CD4-positive, CD25-positive, alpha-beta regulatory T cell (primary cell): ENCODE results near the gene KCNG4. TPM values are rescaled to one million over a fixed set of nuclear protein-coding genes. Genes with fewer than 3 reads are reported as not detected.

Experiments
- ATAC-seq, 2 donors: fragments of 150-1000 bp; cut with Tn5 transposase; one replicate each; pipeline ENCODE4 v1.10.0; 2021; ENCODE audit warnings: low read depth in 2 of 2, moderate number of reproducible peaks in 2 of 2, moderate library complexity in 1 of 2
- DNase-seq, 3 donors: peaks; one replicate each; pipeline versions ENCODE4 v3.0.0 to v3.0.0-alpha.2; 2012 to 2022; ENCODE audit warnings: mixed read lengths in 1 of 3
- H3K27ac ChIP-seq: one replicate; pipeline ENCODE4 v1.7.0; 2013; ENCODE audit warnings: mild to moderate bottlenecking, low read length; ENCODE audit not compliant: insufficient read depth, poor library complexity, severe bottlenecking
- H3K27me3 ChIP-seq: one replicate; pipeline ENCODE4 v1.7.0; 2013; ENCODE audit warnings: low read length; ENCODE audit not compliant: control insufficient read depth, insufficient read depth
- H3K36me3 ChIP-seq: one replicate; pipeline ENCODE4 v1.7.0; 2013; ENCODE audit warnings: mild to moderate bottlenecking, low read length, moderate library complexity; ENCODE audit not compliant: control insufficient read depth, insufficient read depth
- H3K4me1 ChIP-seq: 2 replicates; pipeline ENCODE4 v1.7.0; 2013; ENCODE audit warnings: mild to moderate bottlenecking, low read length; ENCODE audit not compliant: insufficient read depth, control insufficient read depth, poor library complexity, severe bottlenecking
- H3K4me3 ChIP-seq: one replicate; pipeline ENCODE4 v1.7.0; 2013; ENCODE audit warnings: low read depth, mild to moderate bottlenecking, low read length, moderate library complexity
- H3K9me3 ChIP-seq, 2 experiments: 1 replicate in 1 of 2; 2 replicates in 1 of 2; pipeline ENCODE4 v1.7.0; 2013; ENCODE audit warnings: low read length in 2 of 2, mild to moderate bottlenecking in 1 of 2, moderate library complexity in 1 of 2; ENCODE audit not compliant: control insufficient read depth in 2 of 2
- H3K27ac Mint-ChIP-seq, 3 donors: one replicate each; pipeline ENCODE4 v1.8.0; 2020 to 2022; ENCODE audit warnings: mild to moderate bottlenecking in 3 of 3, mixed read lengths in 3 of 3, moderate library complexity in 2 of 3
- H3K27me3 Mint-ChIP-seq: one replicate; pipeline ENCODE4 v1.8.0; 2022; ENCODE audit warnings: mild to moderate bottlenecking, mixed read lengths
- H3K36me3 Mint-ChIP-seq: one replicate; pipeline ENCODE4 v1.8.0; 2020; ENCODE audit warnings: mixed read lengths
- H3K4me1 Mint-ChIP-seq, 4 donors: one replicate each; pipeline ENCODE4 v1.8.0; 2020 to 2022; ENCODE audit warnings: mixed read lengths in 4 of 4, mild to moderate bottlenecking in 1 of 4
- H3K4me3 Mint-ChIP-seq, 4 donors: one replicate each; pipeline ENCODE4 v1.8.0; 2020 to 2022; ENCODE audit warnings: mild to moderate bottlenecking in 4 of 4, mixed read lengths in 4 of 4, moderate library complexity in 3 of 4
- H3K9me3 Mint-ChIP-seq, 7 donors: one replicate each; pipeline ENCODE4 v1.8.0; 2020 to 2022; ENCODE audit warnings: mixed read lengths in 7 of 7, mild to moderate bottlenecking in 3 of 7, moderate library complexity in 2 of 7
- polyA plus RNA-seq, 4 donors: library from polyadenylated mRNA; unstranded; fragments of 300-500 nt; fragmentation: Illumina TruSeq; gene quantifications; one replicate each; pipeline ENCODE4 v1.2.3, GENCODE V29; 2021
- total RNA-seq: library from RNA; stranded (reverse); gene quantifications from one replicate; pipeline ENCODE4 v1.2.3, GENCODE V29; 2022

The KCNG4 gene
- total and polyA plus RNA-seq, 5 donors from 2014 or later = not detected

GRCh38 chr16:84271037-84271436 lies 31.2 kb upstream of the KCNG4 start:
- Histone ChIP-seq H3K27me3 (peaks cover 1% of the 10 kb centered on the region), H3K9me3 (no peaks in the 10 kb centered on the region), H3K27ac (no peak overlapping the region), H3K36me3 (no peaks in the 10 kb centered on the region), H3K4me3 (no peak overlapping the region), H3K4me1 (no peaks in the 10 kb centered on the region)
- peaks cover 0 to 2% (median 0%) of the 10 kb centered on the region in 7 donors for H3K9me3 Mint-ChIP-seq
- H3K27ac Mint-ChIP-seq = no peak overlapping the region
- H3K4me3 Mint-ChIP-seq = no peak overlapping the region
- no peak for DNase-seq
- no peaks in the 10 kb centered on the region for H3K36me3 Mint-ChIP-seq
- peaks cover 11% of the 10 kb centered on the region for H3K27me3 Mint-ChIP-seq
- no peak for ATAC-seq
- no peaks in the 10 kb centered on the region for H3K4me1 Mint-ChIP-seq

- DNase-seq (no peak), ATAC-seq (no peak)
- Mint-ChIP-seq H3K4me3 (peak overlapping the region in 1 of 4 donors; percentile 22), H3K4me1 (no peaks in the 10 kb centered on the region), H3K27ac (no peak overlapping the region), H3K9me3 (peaks cover 0 to 2% (median 0%) of the 10 kb centered on the region in 7 donors), H3K36me3 (no peaks in the 10 kb centered on the region), H3K27me3 (peaks cover 11% of the 10 kb centered on the region)
- Histone ChIP-seq H3K4me3 (no peak overlapping the region), H3K27ac (no peak overlapping the region), H3K36me3 (no peaks in the 10 kb centered on the region), H3K27me3 (peaks cover 1% of the 10 kb centered on the region), H3K9me3 (no peaks in the 10 kb centered on the region), H3K4me1 (no peaks in the 10 kb centered on the region)
Observed at GRCh38 chr16:84270531-84270930, 30.7 kb upstream of the KCNG4 start.

- Mint-ChIP-seq H3K36me3 (no peaks in the 10 kb centered on the region), H3K9me3 (peaks cover 0 to 2% (median 0%) of the 10 kb centered on the region in 7 donors), H3K27ac (no peak overlapping the region), H3K4me1 (no peaks in the 10 kb centered on the region), H3K4me3 (no peak overlapping the region), H3K27me3 (peaks cover 11% of the 10 kb centered on the region)
- Histone ChIP-seq H3K9me3 (no peaks in the 10 kb centered on the region), H3K4me3 (no peak overlapping the region), H3K36me3 (no peaks in the 10 kb centered on the region), H3K4me1 (no peaks in the 10 kb centered on the region), H3K27ac (no peak overlapping the region), H3K27me3 (peaks cover 1% of the 10 kb centered on the region)
- ATAC-seq (no peak), DNase-seq (no peak)
Observed at GRCh38 chr16:84270071-84270470, 30.3 kb upstream of the KCNG4 start.

GRCh38 chr16:84268291-84269040 lies 28.7 kb upstream of the KCNG4 start:
- Mint-ChIP-seq H3K36me3 (no peaks in the 10 kb centered on the region), H3K4me1 (no peaks in the 10 kb centered on the region), H3K9me3 (peaks cover 0 to 4% (median 0%) of the 10 kb centered on the region in 7 donors), H3K4me3 (no peak overlapping the region), H3K27me3 (peaks cover 11% of the 10 kb centered on the region), H3K27ac (no peak overlapping the region)
- Histone ChIP-seq H3K4me1 (no peaks in the 10 kb centered on the region), H3K4me3 (no peak overlapping the region), H3K27ac (no peak overlapping the region), H3K9me3 (no peaks in the 10 kb centered on the region), H3K27me3 (peaks cover 1% of the 10 kb centered on the region), H3K36me3 (no peaks in the 10 kb centered on the region)
- no peak for DNase-seq
- ATAC-seq = no peak

GRCh38 chr16:84267380-84267779 lies 27.6 kb upstream of the KCNG4 start:
- DNase-seq = no peak
- Histone ChIP-seq H3K4me3 (no peak overlapping the region), H3K27me3 (peaks cover 1% of the 10 kb centered on the region), H3K27ac (no peak overlapping the region), H3K4me1 (no peaks in the 10 kb centered on the region), H3K9me3 (no peaks in the 10 kb centered on the region), H3K36me3 (no peaks in the 10 kb centered on the region)
- H3K27me3 Mint-ChIP-seq = peaks cover 11% of the 10 kb centered on the region
- no peaks in the 10 kb centered on the region for H3K36me3 Mint-ChIP-seq
- H3K27ac Mint-ChIP-seq = no peak overlapping the region
- H3K4me3 Mint-ChIP-seq = no peak overlapping the region
- no peak for ATAC-seq
- H3K9me3 Mint-ChIP-seq = peaks cover 0 to 4% (median 0%) of the 10 kb centered on the region in 7 donors
- no peaks in the 10 kb centered on the region for H3K4me1 Mint-ChIP-seq

- ATAC-seq (no peak), DNase-seq (peak; percentile 2 to 48 (median 13))
- H3K9me3 Mint-ChIP-seq = peaks cover 0 to 4% (median 0%) of the 10 kb centered on the region in 7 donors
- no peaks in the 10 kb centered on the region for H3K4me1 Mint-ChIP-seq
- no peak overlapping the region for H3K27ac ChIP-seq
- no peaks in the 10 kb centered on the region for H3K4me1 ChIP-seq
- peaks cover 11% of the 10 kb centered on the region for H3K27me3 Mint-ChIP-seq
- H3K27me3 ChIP-seq = peaks cover 1% of the 10 kb centered on the region
- H3K4me3 Mint-ChIP-seq = no peak overlapping the region
- no peak overlapping the region for H3K4me3 ChIP-seq
- H3K36me3 ChIP-seq = no peaks in the 10 kb centered on the region
- H3K36me3 Mint-ChIP-seq = no peaks in the 10 kb centered on the region
- H3K27ac Mint-ChIP-seq = no peak overlapping the region
- no peaks in the 10 kb centered on the region for H3K9me3 ChIP-seq
Observed at GRCh38 chr16:84266451-84266850, 26.6 kb upstream of the KCNG4 start.

GRCh38 chr16:84262939-84263338 lies 23.1 kb upstream of the KCNG4 start:
- H3K27ac Mint-ChIP-seq = no peak overlapping the region
- peaks cover 0 to 4% (median 0%) of the 10 kb centered on the region in 7 donors for H3K9me3 Mint-ChIP-seq
- H3K9me3 ChIP-seq = no peaks in the 10 kb centered on the region
- H3K36me3 Mint-ChIP-seq = no peaks in the 10 kb centered on the region
- no peaks in the 10 kb centered on the region for H3K4me1 Mint-ChIP-seq
- H3K4me3 ChIP-seq = no peak overlapping the region
- ATAC-seq = no peak
- H3K27me3 ChIP-seq = no peaks in the 10 kb centered on the region
- no peak overlapping the region for H3K4me3 Mint-ChIP-seq
- DNase-seq = no peak
- no peaks in the 10 kb centered on the region for H3K4me1 ChIP-seq
- no peaks in the 10 kb centered on the region for H3K27me3 Mint-ChIP-seq
- H3K36me3 ChIP-seq = no peaks in the 10 kb centered on the region
- H3K27ac ChIP-seq = no peak overlapping the region

- no peaks in the 10 kb centered on the region for H3K4me1 ChIP-seq
- peak overlapping the region in 1 of 4 donors; percentile 40 for H3K4me3 Mint-ChIP-seq
Observed at GRCh38 chr16:84262031-84262430, 22.2 kb upstream of the KCNG4 start.

More at GRCh38 chr16:84262031-84262430, 22.2 kb upstream of the KCNG4 start:
- Mint-ChIP-seq H3K9me3 (peaks cover 0 to 5% (median 0%) of the 10 kb centered on the region in 7 donors), H3K36me3 (no peaks in the 10 kb centered on the region), H3K27ac (no peak overlapping the region), H3K4me1 (no peaks in the 10 kb centered on the region), H3K27me3 (peaks cover 6% of the 10 kb centered on the region)
- DNase-seq (no peak), ATAC-seq (no peak)
- Histone ChIP-seq H3K9me3 (no peaks in the 10 kb centered on the region), H3K27ac (no peak overlapping the region), H3K27me3 (no peaks in the 10 kb centered on the region), H3K4me3 (no peak overlapping the region), H3K36me3 (no peaks in the 10 kb centered on the region)
